Right lobe of liver (tissue), 4 donors: ENCODE data around the gene FAM78A.

Experiments used
- CTCF ChIP-seq, 4 donors: fragments of 200-600 bp in 3 of 4; fragments of 450-650 bp in 1 of 4; IDR thresholded peaks; one replicate each; pipeline versions ENCODE4 v1.5.1 to v1.8.0; 2016 to 2022; ENCODE audit warnings: antibody characterized with exemption in 4 of 4, mild to moderate bottlenecking in 2 of 4
- POLR2A ChIP-seq: fragments of 450-650 bp; IDR thresholded peaks from one replicate; pipeline ENCODE4 v1.6.1; 2017; ENCODE audit warnings: antibody characterized with exemption, mild to moderate bottlenecking
- donor health status: DM: no; HTN: no; CAD: no.
- donor health status: DM: no; HTN: no; CAD: no.
- donor health status: DM: no; HTN: yes; CAD: no.

DNA sequence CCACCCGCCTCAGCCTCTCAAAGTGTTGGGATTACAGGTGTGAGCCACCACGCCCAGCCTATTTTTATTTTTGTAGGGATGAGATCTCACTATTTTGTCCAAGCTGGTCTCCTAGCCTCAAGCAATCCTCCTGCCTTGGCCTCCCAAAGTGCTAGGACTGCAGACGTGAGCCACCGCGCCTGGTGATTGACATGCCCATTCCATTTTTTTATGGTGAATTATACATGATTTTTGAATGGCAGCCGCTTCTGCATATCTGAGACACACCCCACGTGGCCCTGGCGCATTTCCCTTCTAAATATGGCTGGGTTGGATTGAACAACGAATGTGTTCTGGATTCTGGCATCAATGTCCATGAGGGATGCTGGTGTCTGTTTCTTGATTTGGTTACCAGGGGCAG is 35.9 kb upstream of the FAM78A start:
- TF ChIP-seq CTCF (IDR thresholded peaks at IDR 0.05), result no peak
- no peak for TF ChIP-seq POLR2A
